NCI-H345 treated with DMSO at 0.1 percent for 48 hours (cell line): ENCODE data around the gene EIF2AK3.
"Not testable (repeated sequence)": the region's sequence is repeated elsewhere in the genome, so short reads cannot be mapped to it uniquely, and the experiment has no call there.

Experiments used
- DNase-seq: peaks from one replicate; lab custom pipeline; 2025; ENCODE audit not compliant: unreplicated experiment; lab: John Stamatoyannopoulos, UW

EIF2AK3 gene

DNA sequence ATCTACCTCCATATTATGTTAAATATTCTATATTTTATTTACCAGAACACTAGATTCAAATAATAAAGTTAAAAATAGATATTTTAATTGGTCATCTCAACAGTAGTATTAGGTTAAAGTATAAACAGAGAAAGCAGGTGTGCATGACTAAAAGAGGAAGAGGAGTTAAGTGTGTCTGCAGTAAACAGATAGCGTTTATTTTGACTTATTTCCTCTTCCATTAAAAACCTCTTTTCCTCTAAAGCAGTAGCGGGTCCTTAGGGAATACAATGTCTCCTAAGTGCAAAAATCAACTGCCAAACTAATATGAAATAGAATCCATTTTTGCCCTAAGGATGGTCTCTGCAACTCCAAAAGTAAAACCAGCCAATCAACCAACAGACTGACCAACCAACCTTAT, 27.7 kb downstream of the EIF2AK3 start:
- no peak for DNase-seq

- DNase-seq, result no peak
These were observed 30.1 kb downstream of the EIF2AK3 start for GRCh38 chr2:88597168-88597567.

DNA sequence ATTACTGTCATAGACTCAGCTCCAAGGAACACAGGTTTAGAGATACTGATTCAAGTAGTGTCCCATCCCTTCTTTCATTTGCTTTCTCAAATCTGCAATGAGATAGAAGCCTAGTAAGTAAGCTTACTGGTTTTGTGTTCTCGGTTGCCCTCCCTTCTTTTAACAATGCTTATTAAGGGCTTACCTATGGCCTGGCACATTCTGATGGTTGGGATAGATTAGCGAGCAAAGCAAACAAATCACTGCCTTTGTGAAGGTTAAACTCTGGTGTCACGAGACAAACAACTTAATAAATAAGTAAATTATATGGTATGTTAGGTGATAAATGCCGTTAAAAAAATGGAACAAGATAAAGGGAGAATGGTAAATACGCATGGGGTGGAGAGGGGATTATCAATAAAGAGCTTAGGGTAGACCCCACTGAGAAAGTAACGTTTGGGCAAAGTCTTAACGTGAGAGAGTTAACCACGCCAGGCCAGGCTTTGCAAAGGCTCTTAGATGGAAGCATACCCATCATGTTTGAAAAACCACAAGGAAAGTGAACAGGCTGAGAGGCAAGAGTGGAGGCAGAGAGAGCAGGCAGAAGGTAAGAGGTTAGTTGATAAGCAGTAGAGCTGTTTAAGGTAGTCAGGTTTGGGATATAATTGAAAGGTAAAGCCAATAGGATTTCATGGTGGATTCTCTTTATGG, 31.0 kb downstream of the EIF2AK3 start:
- no peak for DNase-seq

DNA sequence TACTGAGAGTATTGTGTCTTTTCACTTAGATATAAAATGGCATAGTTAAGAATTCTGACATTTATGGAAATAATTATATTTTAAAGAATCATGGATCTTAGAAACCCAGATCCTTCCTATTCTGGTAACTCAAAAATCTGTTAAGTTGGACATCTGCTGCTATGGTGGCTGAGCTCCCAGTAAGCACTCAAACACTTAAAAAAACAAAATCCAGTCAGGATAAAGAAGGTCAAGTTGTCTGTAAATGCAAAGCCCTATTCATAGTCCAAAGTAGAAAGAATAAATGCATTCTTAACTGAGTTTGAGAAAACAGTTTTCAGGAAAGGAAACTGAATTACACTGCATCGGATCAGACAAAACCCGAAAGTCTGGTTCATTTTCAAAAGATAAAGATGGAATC, 35.6 kb downstream of the EIF2AK3 start:
- no peak for DNase-seq

DNA sequence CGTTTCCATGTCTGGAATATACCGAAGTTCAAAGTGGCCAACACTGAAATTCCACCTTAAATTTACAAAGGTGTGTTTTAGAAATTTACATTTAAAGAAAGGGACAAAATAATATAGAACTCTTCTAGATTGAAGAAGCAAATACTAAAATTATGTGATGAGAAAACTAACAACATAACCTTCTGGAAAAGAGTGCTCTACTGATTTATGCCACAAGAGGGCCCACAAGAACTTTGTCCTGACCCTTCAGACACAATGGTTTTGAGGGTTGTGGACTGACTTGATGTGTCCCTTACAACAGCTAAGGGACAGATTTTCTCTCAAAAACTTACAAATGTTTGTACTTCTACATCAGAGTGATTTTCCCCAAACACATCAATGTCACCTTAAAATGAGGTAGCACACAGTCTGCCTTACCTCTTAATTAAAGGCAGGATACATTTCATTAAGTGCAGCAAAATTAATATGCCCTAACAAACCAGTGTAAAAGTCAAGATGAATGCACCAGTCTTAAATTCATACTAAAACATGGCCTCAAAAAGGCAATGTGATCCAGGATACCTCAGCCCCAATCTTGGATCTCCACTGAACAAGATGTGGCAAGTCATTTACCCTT, 36.2 kb downstream of the EIF2AK3 start:
- DNase-seq, result peak; percentile 12

- no peak for DNase-seq
These were observed 41.3 kb downstream of the EIF2AK3 start for GRCh38 chr2:88585969-88586368.

DNA sequence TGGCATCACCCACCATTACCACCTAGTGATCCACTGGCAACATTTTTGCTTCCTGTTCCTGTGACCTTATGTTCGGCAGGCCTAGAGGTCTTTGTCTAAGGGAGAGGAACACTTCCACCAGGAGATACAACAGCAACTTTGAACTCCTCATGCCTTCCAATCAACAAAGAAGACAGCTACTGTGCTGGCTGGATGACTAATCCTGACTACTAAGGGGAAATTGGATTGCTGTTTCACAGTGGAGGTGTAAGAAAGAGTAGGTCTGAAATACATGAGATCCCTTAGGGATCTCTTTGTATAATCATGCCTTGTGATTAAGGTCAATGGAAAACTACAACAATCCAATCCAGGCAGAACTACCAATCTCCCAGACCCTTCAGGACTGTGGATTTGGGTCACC, 45.2 kb downstream of the EIF2AK3 start:
- no peak for DNase-seq

DNA sequence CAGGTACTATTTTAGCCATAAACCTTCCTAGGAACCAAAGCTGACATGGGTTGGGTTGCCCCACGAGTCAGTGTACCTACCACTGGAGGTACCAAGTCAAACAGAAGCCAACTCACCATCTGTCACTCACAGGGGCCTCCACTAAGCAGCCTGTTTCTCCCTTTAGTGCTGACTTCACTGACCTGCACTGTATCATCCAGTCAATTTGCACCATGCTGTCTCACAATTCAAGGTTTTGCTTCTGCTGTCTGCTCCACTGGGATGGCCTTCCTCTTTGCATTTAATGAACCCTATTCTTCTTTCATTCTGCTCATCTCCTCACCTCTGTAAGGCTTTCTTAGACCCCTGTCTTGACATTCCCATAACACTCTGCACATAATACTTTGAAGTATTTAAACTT, 47.2 kb downstream of the EIF2AK3 start:
- no peak for DNase-seq

DNA sequence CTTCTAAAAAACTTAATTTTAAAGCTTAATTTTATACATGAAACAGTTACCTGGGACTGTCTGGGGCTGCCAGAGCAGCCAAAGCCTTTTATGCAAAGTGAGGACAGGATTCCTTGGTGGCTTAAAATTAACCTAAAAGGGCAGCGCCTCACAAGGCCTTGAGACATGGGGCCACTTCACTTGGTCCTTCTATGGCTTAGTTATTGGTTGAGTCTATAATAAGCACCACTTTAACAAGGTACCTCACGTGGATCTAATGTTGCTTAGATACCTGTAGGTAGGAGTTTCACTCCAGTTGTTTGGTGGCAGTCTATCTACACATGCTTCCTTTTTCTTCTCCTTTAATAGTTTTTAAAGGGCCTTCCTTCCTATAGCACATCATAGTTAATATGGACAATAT, 51.6 kb downstream of the EIF2AK3 start:
- no peak for DNase-seq

DNA sequence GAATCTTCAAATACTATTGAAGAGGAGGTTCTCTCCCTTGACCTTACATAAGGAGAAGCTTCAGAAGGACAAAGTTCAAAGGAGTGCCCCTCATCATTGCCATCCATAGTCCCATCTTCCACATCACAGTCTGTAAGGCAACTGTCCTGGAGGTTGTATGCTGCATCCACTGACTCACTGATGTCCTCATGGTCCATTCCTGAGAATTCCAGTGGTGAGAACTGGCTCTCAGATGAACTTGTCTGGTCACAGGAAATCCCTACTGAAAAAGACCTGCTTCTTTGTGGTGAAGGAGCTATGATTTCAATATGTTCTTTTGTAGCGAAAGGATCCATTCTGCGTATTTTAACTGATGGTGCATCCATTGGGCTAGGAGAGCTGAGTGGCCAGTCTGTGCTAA, 52.2 kb downstream of the EIF2AK3 start:
- no peak for DNase-seq

- no peak for DNase-seq
These were observed 52.8 kb downstream of the EIF2AK3 start for GRCh38 chr2:88574445-88574844.

DNA sequence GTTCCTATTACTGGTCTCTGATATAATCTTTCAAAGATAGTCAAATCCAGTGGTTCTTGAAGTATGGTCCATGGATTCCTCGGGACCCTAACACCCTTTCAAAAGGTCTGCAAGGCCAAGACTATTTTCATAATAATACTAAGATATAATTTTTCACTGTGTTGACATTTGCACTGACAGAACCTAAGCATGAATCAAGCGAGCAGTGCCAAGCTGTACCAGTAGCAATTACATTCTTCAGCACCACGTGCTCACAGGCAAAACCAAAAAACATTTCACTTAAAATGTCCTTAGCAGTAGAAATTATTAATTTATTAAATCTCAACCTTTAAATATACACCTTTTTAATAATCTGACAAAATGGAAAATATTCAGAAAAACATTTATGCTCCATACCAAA, 59.1 kb downstream of the EIF2AK3 start:
- DNase-seq, result no peak

DNA sequence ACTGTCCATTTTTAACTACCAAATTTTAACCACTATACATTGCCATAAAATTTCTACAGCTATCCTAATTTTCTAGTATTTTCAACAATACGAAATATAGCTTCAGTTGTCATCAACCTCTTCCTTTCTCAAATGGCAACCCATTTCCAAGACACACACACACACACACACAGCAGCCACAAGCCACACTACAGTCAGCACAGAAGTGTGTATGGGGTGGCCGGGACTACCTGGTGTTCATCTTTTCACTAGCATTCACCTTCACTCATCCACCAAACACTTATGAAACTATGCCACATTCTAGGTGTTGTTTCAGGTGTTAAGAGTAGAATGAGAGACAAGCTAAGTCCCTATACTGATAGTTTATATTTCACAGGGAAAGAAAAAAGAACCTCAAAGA, 62.9 kb downstream of the EIF2AK3 start:
- no peak for DNase-seq

DNA sequence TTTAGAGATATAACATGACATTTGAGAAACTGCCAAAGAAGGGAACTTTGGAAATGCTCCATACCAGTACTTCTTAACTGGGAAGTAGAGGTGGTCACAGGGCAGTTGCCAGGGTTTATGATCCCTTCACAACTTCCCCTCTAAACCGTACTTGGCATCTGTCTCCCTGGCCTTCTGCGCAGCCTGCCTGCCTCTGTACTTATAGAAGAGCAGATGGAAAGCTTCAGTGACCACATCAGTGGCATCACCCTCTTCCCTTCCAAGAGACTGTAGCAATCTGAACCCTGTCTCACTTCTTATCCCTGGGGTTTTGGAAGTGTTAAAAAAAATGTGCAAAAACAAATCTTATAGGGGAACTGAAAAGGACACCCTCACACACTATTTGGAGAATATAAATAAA, 64.1 kb downstream of the EIF2AK3 start:
- no peak for DNase-seq

DNA sequence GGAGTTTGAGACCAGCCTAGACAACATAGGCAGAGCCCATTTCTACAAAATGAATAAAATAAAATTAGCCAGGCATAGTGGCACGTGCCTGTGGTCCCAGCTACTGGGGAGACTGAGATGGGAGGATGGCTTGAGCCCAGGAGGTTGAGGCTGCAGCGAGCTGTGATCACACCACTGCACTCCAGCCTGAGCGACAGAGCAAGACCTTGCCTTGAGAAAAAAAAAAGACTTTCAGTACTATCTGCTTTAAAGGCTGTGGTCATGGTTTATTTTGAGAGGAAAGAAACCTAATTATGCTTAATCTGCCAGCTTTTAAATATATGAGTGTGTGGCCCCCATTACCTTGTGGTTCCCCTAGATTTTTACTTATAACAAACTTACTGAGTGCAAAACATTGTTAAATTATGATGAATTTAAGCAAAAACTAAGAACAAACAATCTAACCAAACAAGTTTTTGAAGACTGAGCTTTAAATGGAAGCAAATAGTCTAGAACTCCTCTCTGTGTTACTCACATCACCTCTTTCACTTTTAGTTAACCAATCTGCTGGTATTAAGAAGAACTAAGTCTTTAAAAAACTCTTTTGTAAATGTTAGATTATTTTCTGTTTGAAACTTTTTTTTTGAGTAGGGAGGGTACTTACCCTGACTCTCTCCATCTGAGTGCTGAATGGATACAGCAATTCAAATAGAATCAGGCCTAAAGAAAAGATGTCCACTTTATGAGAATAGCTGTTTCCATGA, 65.4 kb downstream of the EIF2AK3 start:
- DNase-seq, result no peak

- DNase-seq, result no peak
These were observed 66.5 kb downstream of the EIF2AK3 start for GRCh38 chr2:88560619-88561307.

- no peak for DNase-seq
These were observed 70.0 kb downstream of the EIF2AK3 start for GRCh38 chr2:88557290-88557689.

DNA sequence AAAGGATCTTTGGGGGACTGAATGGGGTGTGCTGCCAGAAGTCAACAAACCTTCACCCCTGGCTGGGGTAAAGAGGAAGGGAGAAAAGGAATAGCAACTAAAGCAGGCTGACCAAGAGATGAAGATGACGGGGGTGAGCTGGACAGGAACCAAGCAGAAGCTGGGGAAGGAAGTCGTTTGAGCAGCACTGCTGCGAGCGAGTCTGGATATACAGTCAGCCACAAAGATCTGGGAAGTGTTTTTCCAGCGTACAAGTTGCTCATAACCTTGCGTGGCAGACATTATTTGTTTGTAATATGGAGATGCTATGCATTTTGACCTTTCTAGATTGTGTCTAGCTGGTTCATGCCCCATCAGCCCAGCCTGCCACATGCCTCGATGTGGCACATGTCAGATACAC, 71.2 kb downstream of the EIF2AK3 start:
- no peak for DNase-seq

DNA sequence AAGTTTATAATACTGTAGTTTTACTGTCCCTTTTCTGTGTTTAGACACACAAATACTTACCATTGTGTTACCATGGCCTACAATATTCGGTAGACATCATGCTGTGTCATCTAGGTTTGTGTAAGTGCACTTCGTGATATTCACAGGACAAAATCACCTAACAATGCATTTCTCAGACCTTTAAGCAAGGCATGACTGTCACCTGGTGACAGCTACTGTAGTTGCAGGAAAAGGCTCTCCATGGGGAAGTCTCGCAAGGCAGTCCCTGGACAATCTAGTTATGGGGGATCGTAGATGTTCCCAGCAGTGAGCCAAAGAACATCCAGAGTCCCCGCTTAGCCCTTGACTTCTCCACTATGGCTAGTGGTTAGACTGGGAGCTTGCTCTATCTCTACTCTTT, 73.1 kb downstream of the EIF2AK3 start:
- no peak for DNase-seq

DNA sequence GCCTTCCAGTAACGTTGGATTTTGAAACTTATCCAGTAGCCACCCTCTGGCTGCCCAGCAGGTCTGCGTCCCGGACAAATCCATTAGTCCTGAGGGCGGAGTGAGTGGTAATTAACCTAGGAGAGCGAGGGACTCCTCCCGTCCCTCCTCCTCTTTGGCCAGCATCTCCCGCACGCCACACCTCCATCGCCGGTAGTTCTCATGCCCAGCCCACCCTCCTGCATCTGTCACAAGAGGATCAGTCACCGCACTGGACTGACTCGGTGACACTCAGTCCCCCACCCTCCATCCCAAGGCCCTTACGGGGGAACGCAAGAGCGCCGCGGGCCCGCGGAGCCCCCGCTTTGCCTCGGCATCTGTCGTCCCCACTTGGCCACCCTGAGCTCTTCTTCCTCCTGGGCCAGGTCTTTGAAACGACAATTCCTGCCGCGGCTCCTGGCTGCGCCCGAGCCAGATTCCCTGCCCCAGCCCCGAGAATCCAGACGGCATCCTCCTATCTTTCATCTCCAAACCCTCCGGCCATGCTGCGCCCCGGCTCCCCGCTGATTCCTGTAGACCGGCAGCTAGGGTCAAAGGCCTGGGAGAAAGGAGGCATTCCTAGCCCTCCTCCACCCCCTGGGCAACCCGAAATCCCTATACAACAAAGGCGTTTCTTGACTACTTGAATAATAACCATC, 77.5 kb downstream of the EIF2AK3 start:
- DNase-seq, result no peak

GRCh38 chr2:88546291-88546690, 81.0 kb downstream of the EIF2AK3 start:
- DNase-seq, result not testable (repeated sequence)
